NCI-H1417 treated with DMSO at 0.1 percent for 48 hours (cell line): ENCODE data around the gene ADARB2.

ENCODE experiments used
- DNase-seq: peaks from one replicate; lab custom pipeline; 2025; lab: John Stamatoyannopoulos, UW

The ADARB2 gene

GRCh38 chr10:1187151-1187854 lies 550.0 kb downstream of the ADARB2 start:
- no peak for DNase-seq

DNA sequence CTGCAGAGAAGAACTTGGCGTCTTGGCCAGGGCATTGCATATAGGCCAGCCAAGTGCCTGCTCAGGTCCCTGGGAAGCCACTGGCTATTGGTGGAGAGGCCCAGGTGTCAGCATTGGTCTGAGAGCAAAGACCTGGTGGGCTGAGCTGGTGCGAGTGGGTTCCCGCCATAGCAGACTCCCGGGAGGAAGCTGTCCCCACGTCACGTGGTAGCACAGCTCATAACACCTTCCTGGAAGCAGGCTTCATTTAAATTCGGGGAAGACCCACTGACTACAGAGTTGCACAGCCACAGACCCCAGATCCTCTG lies 550.7 kb downstream of the ADARB2 start:
- DNase-seq: no peak

GRCh38 chr10:1185911-1186682 lies 551.2 kb downstream of the ADARB2 start:
- DNase-seq: no peak

DNA sequence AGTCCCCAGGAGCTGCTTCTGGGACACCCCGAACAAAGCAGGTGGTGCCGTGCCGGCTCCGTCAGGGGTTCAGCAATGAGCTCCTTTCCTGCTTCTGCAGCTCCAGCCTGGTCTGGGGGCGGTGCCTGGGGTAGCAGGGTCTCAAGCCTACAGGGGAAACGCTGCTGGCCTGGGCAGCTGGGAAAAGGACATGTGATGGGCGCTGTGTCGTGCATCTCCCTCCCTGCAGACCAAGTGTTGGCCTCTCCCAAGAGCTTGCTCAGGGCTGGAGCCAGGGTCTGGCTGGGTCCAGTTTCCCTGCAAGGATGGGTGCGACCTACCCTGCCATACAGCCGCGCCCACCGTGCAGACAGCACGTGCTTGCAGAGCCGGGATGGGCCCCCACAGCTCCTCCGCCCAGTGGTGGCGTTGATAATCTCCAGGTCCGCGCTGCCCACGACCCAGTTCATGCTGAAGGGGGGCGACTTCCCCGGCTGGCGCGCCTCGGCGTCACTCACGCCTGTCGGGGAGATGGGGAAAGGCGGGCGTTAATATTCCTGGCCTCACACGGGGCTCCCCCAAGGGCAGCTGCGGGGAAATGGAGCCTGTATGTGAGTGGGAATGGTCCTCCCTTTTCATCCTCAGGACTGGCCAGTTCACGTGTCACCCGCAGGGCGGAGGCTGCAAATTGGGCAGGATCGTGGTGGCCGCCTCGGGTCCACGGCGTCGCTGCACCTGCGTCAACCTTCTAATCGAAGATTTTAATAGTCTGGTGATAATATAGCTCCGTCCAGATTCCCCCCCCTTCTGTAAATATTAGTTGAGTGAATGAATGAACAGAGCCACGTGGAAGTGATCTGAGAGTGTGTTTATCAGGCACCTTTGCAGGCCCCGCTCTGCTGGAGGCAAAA lies 552.5 kb downstream of the ADARB2 start:
- no peak for DNase-seq

DNA sequence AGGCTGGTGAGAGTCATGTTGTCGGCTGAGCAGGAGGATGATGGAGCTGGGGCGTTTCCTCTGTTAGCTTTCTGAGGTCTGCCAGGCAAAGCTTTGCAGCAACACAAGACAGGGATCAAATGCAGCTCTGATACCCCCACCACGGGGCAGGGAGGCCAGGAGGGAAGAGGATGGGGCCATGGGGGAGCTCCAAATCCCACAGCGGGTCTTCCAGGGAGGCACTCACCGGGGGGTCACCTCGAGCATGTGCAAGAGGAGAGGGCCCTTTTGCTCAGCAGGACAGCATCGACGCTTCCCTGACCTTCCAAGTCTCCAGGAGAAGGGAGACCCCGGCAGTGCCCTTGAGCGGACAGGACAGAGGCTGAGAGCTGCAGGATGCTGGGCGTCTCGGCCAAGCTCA lies 553.6 kb downstream of the ADARB2 start:
- DNase-seq: no peak

DNA sequence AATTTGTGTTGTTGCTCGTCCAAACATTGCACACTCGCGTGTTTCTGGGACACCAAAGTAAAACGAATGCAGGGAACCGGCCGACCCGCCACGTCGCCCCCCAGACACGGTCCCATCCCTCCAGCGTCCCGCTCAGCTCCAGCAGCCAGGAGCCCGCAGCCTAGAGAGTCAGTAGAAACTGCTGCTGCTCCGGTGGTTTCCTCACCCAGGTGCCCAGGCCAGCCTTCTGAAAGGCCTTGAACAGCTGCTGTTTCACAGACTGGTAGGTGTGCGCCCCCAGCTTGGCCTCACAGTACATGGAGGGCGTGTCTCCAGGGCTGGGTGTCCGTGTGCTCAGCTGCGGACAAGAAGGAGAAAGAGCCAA lies 554.3 kb downstream of the ADARB2 start:
- DNase-seq: no peak

GRCh38 chr10:1182280-1183032 lies 554.9 kb downstream of the ADARB2 start:
- no peak for DNase-seq

DNA sequence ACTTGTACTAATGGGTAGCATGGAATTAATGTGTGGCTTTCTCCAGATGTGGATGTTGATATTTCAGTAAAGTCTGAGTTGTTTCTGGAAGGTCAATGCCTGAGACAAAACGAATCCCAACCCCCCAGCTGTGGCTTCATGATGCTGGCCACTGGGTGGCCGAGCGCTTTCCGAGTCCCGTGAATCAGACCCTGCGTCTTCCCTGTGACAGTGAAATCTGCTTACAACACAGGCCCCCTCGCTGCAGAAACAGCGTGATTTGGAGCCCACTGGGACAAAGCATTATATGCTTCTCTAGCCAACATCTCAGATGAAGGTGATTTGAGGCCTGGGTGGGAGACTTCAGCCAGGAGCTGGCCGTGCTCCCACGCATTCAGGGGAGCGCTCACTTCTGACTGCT lies 556.5 kb downstream of the ADARB2 start:
- no peak for DNase-seq

- DNase-seq: no peak
These were observed 557.1 kb downstream of the ADARB2 start for GRCh38 chr10:1180071-1180730.

DNA sequence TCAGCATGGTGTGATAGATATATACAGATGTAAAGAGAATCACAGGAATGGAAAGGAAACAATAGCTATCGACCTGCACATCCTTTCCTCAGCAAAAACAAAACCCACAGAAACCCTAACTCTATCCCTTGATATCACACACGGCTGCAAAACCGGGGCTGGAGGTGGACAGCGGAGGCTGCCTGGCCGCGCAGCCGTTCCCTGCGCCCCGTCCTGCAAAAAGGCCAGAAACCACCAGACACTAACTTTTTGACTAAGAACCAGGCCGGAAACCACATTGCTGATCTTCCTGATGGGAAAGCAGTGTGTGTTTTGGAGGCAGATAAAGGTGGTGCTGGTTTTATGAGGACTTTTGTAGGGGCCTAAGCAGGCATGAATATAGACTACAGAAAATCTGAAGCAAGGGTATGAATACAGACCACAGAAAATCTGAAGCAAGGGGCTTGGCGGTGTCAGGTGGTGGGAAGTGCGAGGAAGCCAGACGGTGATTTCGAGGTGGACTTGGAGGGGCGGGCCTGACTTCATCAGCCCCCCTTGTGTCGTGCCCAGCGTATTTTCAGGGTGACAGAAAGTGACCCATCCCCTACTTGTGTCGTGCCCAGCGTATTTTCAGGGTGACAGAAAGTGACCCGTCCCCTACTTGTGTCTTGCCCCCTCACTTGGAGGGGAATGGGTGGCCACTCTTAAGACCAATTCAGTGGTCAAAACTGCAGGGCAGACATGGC lies 557.8 kb downstream of the ADARB2 start:
- DNase-seq: no peak

GRCh38 chr10:1178506-1178905 lies 558.8 kb downstream of the ADARB2 start:
- no peak for DNase-seq

DNA sequence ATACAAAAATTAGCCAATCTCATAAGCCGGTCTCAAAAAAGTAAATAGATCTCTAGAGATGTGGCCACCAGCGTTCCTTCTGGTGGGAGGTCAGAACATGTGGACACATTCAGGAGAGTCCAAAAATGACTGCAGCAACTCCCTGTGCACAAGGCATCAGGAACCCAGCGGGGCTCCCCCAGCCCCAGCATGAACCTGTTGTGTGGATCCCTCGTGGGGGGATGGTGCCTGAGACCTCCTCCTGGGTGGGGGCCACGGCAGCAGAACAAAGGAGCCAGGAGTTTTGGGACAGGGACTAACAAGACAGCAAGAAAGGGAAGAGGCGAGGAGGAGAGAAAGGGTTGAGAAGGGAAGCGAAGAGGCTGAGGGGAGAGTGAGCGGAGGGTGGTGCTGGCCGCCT lies 559.4 kb downstream of the ADARB2 start:
- no peak for DNase-seq

DNA sequence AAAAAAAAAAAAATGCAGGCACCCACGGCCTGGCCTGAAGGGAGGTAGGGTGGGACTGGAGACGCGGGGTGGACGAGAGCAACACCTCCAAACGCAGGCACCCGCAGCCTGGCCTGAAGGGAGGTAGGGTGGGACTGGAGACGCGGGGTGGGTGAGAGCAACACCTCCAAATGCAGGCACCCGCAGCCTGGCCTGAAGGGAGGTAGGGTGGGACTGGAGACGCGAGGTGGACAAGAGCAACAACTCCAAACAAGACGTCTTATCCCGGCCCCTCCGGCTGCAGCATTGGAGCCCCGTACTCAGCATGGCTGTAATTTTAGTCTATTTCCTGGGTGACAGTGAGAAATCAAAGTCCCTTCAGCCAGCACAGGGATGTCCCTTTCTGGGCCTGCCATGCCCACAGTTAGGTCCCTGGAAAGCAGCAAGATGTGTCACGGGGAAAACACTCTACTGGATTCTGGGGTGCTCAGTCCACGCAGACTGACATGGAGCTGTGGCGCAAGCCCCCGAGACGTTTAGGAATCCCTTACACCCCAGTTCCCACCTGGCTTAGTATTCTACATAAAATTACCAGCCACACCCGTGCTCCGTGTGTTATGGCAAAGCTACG lies 561.3 kb downstream of the ADARB2 start:
- no peak for DNase-seq

- DNase-seq: no peak
These were observed 563.3 kb downstream of the ADARB2 start for GRCh38 chr10:1174022-1174421.

GRCh38 chr10:1173091-1173490 lies 564.2 kb downstream of the ADARB2 start:
- DNase-seq: no peak

- DNase-seq: no peak
These were observed 564.9 kb downstream of the ADARB2 start for GRCh38 chr10:1172256-1172984.

- DNase-seq: no peak
These were observed 565.7 kb downstream of the ADARB2 start for GRCh38 chr10:1171586-1171985.

DNA sequence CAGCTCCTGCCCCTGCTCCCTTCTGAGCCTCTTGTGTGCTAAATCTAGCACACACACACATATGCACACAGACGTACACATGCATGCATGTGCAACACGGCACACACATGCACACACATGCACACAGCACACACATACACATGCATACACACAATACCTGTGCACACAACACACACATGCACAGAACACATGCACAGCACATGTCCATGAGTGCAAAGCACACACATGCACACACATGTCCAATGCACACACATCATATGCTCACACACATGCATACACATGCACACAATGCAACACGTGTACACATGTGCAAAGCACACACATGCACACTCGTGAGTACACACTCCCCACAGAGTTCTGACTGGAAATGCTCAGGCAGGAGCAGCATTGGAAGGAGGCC lies 566.1 kb downstream of the ADARB2 start:
- no peak for DNase-seq

DNA sequence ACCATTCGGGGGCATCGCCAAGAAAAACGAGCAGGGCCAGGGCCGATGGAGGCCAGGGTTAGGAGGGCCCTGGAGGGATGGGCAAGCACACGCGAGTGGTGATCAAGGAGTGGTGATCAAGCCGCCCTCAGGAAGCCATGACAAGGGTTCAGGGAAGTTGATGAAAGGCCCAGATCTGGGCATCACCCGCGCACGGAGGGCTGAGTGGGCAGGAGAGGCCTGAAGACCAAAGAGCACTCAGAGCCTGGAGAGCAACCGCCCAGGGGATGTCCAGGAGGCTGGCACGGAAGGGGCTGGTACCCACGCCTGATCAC lies 566.5 kb downstream of the ADARB2 start:
- no peak for DNase-seq
